ENCODE results near the gene AIFM3. TPM values are rescaled to one million over a fixed set of nuclear protein-coding genes. Genes with fewer than 3 reads are reported as not detected.
"Not testable (repeated sequence)": the region's sequence is repeated elsewhere in the genome, so short reads cannot be mapped to it uniquely, and the experiment has no call there.

Gene AIFM3
- polyA plus RNA-seq, 2 of the 4 experiments (the other 2 are of a cell fraction) = 1.4 to 3.6 TPM

DNA sequence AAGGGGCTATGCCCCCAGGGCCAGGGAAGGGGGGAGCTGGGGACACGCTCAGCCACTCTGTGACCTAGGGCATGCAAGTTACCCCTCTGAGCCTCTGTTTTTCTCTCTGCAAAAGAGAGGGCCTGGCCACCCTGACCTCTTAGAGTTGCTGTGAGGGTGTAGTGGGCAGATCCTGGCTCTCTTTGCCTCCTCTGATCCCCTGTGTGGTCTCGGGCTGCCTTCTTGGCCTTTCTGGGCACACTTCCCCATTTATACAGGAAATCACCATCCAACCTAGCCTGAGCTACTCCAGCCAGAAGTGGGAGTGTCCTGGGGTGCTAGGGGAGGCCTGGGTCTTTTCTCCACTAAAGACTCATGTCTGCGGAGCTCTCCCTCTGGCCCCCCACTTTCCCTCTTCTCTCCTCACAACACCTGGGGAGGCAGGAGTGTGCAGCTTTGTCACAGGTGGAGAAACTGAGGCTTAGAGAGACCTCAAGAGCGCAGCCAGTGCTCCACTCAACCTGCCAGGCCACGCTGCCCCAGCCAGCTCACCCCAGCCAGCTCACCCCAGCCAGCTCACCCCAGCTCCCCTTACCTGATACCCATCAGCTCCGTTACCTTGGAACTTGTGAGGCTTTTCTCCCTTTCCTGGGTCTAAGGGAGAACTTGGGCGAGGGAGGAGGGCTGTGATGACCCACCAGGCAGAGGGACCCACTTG lies 1.4 kb downstream of the AIFM3 start:
- no peak for DNase-seq (ENCODE audit: low read depth in 1 of 2, low spot score in 1 of 2)
- no peak overlapping the region for H3K27ac ChIP-seq
- H3K4me3 ChIP-seq = no peak overlapping the region
- ATAC-seq = no peak
- CTCF ChIA-PET = interaction anchor here (0.7 to 1.8 kb wide), 3 partner anchors 10 to 83 kb away, joined by 3 to 6 read pairs (median 3); partner anchors contain the start of gene LZTR1
- H3K4me2 ChIP-seq = no peak overlapping the region
- POLR2A ChIA-PET = interaction anchor here (1.3 kb wide), 1 partner anchor 14 kb away, joined by 4 read pairs; the partner anchor contains the start of gene LZTR1
- 92% methylated on average over 4 of the region's 7 CpGs for WGBS (ENCODE audit: missing lambda C conversion rate)
- H3K9me3 ChIP-seq = no peaks in the 10 kb centered on the region
- FAIRE-seq = no peak
- no peaks in the 10 kb centered on the region for H3K4me1 ChIP-seq
- TF ChIP-seq PHF8 (IDR thresholded peaks at IDR 0.05; ENCODE audit: borderline replicate concordance, low read depth) (no peak), ZFP36 (IDR thresholded peaks at IDR 0.05; ENCODE audit: borderline replicate concordance, partially characterized antibody) (no peak), JUNB (IDR thresholded peaks at IDR 0.05) (no peak), SREBF2 (IDR thresholded peaks at IDR 0.05) (no peak), BHLHE40 (IDR thresholded peaks at IDR 0.05; ENCODE audit: low read depth, low read length) (no peak), HOXA7 (CRISPR knock-in tag; IDR thresholded peaks at IDR 0.05) (no peak), RARB (CRISPR knock-in tag; IDR thresholded peaks at IDR 0.05) (no peak), RAD21 (conservative IDR thresholded peaks at IDR 0.05 in 1 of 2, IDR thresholded peaks at IDR 0.05 in 1 of 2) (no peak), POLR2AphosphoS2 (conservative IDR thresholded peaks at IDR 0.05; ENCODE audit: low read length) (no peak)

DNA sequence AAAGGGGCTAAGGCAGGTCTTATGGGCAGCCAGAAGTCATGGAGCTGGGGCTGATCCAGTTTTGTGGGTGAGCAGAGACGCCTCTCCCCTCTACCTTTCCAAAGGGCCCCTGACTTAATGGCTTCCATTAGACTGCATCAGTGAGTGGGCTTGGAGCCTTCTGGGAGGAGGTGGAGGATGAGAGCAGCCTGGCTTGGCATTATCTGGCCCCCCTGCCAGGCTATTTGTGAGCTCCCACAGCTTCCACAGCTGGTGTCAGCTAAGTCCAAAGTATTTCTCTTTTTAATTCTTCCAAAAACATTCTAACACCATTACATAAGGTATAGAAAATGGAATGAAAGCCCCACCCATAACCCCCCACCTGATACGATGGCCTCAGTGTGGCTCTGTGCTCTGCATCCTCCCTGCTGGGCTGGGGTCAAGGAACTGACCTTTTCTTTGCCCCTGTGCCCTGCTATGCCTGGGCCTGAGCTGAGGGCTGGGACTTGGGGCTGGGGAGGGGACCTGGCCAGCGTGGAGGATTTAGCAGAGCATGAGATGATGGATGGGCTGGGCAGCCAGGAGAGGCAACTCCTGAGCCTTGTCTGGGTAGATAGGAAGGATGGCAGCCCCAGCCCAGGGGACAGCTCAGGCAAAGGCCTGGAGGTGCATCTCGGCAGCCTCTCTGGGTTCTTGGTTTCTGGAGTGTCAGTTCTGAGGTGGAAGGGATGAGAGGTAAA lies 4.0 kb downstream of the AIFM3 start:
- no peak for ATAC-seq
- no peaks in the 10 kb centered on the region for H3K4me1 ChIP-seq
- H3K9me3 ChIP-seq = no peaks in the 10 kb centered on the region
- TF ChIP-seq HOXB13 (CRISPR knock-in tag; IDR thresholded peaks at IDR 0.05; ENCODE audit: low read depth) (no peak), SMC3 (IDR thresholded peaks at IDR 0.05) (no peak), CHD4 (IDR thresholded peaks at IDR 0.05; ENCODE audit: borderline replicate concordance) (no peak), ZSCAN20 (CRISPR knock-in tag; IDR thresholded peaks at IDR 0.05) (no peak)
- H3K4me2 ChIP-seq = no peak overlapping the region
- WGBS (ENCODE audit: missing lambda C conversion rate) = 78% methylated on average over 4 of the region's 4 CpGs
- CTCF ChIA-PET = interaction anchor here (1.1 to 3.6 kb wide), 5 partner anchors 9 to 86 kb away, joined by 4 to 24 read pairs (median 7); partner anchors contain the start of gene LZTR1
- no peak overlapping the region for H3K27ac ChIP-seq
- POLR2A ChIA-PET = interaction anchor here (1.5 to 3.0 kb wide), 2 partner anchors 11 to 13 kb away, joined by 9 to 12 read pairs; partner anchors contain the start of gene LZTR1
- no peak for FAIRE-seq
- H3K4me3 ChIP-seq = no peak overlapping the region
- DNase-seq (ENCODE audit: low read depth in 1 of 2, low spot score in 1 of 2) = no peak

DNA sequence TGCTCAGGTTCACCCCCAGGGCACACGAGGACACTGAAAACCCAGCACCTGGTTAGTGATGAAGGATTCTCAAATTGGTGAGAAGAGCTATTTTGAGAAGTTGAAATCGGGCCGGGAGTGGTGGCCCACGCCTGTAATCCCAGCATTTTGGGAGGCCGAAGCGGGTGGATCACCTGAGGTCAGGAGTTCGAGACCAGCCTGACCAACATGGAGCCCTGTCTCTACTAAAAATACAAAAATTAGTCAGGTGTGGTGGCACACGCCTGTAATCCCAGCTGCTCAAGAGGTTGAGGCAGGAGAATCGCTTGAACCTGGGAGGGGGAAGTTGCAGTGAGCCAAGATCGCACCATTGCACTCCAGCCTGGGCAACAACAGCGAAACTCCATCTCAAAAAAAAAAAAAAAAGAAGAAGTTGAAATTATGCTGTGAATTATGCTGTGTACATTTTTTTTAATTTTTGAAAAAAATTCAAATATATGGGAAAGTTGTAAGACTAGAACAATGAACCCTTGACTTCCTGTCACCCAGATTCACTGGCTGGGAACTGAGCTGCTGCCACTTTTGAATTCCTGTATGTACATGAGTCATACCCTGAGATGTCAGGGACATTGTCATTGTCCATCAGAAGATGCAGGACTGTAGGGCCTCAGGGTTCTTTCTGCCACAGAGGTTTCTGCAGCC lies 5.1 kb downstream of the AIFM3 start:
- POLR2A ChIA-PET = interaction anchor here (1.5 to 3.0 kb wide), 2 partner anchors 9 to 14 kb away, joined by 9 to 12 read pairs; partner anchors contain the start of gene LZTR1
- WGBS (ENCODE audit: missing lambda C conversion rate) = 88% methylated on average over 10 of the region's 11 CpGs

DNA sequence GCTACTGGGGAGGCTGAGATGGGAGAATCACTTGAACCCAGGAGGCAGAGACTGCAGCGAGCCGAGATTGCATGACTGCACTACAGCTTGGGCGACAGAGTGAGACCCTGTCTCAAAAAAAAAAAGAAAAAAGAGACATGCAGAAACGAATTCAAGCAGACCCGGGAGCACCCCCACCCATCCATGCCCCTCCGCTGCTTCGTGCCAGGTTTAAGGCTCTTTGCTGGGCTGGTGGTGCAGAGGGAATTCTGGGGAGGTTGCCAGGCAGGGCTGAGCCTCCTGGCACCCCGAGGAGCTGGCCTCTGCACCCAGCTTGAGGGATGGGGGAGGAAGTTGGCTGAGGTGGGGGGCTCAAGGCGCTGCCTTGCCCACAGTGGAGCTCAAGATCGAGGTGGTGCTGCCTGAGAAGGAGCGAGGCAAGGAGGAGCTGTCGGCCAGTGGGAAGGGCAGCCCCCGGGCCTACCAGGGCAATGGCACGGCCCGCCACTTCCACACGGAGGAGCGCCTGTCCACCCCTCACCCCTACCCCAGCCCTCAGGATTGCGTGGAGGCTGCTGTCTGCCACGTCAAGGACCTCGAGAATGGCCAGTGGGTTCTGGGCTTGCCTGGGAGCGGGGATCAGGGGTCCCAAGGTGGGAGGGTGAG lies 6.0 kb downstream of the AIFM3 start:
- no peaks in the 10 kb centered on the region for H3K4me1 ChIP-seq
- no peak for TF ChIP-seq PHF8 (IDR thresholded peaks at IDR 0.05; ENCODE audit: borderline replicate concordance, low read depth)
- TF ChIP-seq ZSCAN20 (CRISPR knock-in tag; IDR thresholded peaks at IDR 0.05) = no peak
- no peak for TF ChIP-seq TP53 (CRISPR knock-in tag; IDR thresholded peaks at IDR 0.05)
- TF ChIP-seq CBX2 (IDR thresholded peaks at IDR 0.05; ENCODE audit: borderline replicate concordance, low read depth) = no peak
- TF ChIP-seq POLR2AphosphoS2 (conservative IDR thresholded peaks at IDR 0.05; ENCODE audit: low read length) = no peak
- no peak for FAIRE-seq
- ATAC-seq = no peak
- ChIA-PET POLR2A (interaction anchor here (1.5 to 1.7 kb wide), 2 partner anchors 9 to 15 kb away, joined by 8 to 9 read pairs; partner anchors contain the start of gene LZTR1), CTCF (interaction anchor here (0.6 to 3.6 kb wide), 5 partner anchors 11 to 84 kb away, joined by 3 to 24 read pairs (median 3); no protein-coding TSS in a partner anchor)
- no peak overlapping the region for H3K27ac ChIP-seq
- no peak overlapping the region for H3K4me2 ChIP-seq
- 87% methylated on average over 12 of the region's 21 CpGs for WGBS (ENCODE audit: missing lambda C conversion rate)
- DNase-seq (ENCODE audit: low read depth in 1 of 2, low spot score in 1 of 2) = no peak
- no peak overlapping the region for H3K4me3 ChIP-seq
- H3K9me3 ChIP-seq = 0 out of 3 replicates have a peak, but pooled peaks cover under 1% of the 10 kb centered on the region

More for the DNA sequence above, 5.1 kb downstream of the AIFM3 start:
- CTCF ChIA-PET = interaction anchor here (0.6 to 3.6 kb wide), 7 partner anchors 10 to 131 kb away, joined by 3 to 24 read pairs (median 4); partner anchors contain the start of gene LZTR1
- H3K9me3 ChIP-seq; H3K4me1 ChIP-seq; DNase-seq (ENCODE audit: low read depth in 1 of 2, low spot score in 1 of 2); FAIRE-seq; H3K4me2 ChIP-seq; H3K4me3 ChIP-seq; ATAC-seq; H3K27ac ChIP-seq: not testable (repeated sequence)

Measured in A549 (cell line).